Endothelial cell (in vitro differentiated cells): ENCODE data around the gene ANG. TPM values are rescaled to one million over a fixed set of nuclear protein-coding genes. Genes with fewer than 3 reads are reported as not detected.
"Not testable (repeated sequence)": the region's sequence is repeated elsewhere in the genome, so short reads cannot be mapped to it uniquely, and the experiment has no call there.

Experiments
- DNase-seq: peaks from one replicate; pipeline ENCODE4 v3.0.0; 2021; ENCODE audit warnings: low spot score
- H3K27ac Mint-ChIP-seq: one replicate; pipeline ENCODE4 v1.8.0; 2021; ENCODE audit warnings: mixed read lengths, inconsistent platforms; ENCODE audit not compliant: unreplicated experiment
- H3K27me3 Mint-ChIP-seq: one replicate; pipeline ENCODE4 v1.8.0; 2021; ENCODE audit warnings: mild to moderate bottlenecking, moderate library complexity, mixed read lengths, inconsistent platforms; ENCODE audit not compliant: unreplicated experiment
- H3K36me3 Mint-ChIP-seq: one replicate; pipeline ENCODE4 v1.8.0; 2021; ENCODE audit warnings: mild to moderate bottlenecking, low read depth, mixed read lengths, inconsistent platforms; ENCODE audit not compliant: unreplicated experiment
- H3K4me1 Mint-ChIP-seq: one replicate; pipeline ENCODE4 v1.8.0; 2021; ENCODE audit warnings: mild to moderate bottlenecking, mixed read lengths, inconsistent platforms; ENCODE audit not compliant: unreplicated experiment
- H3K4me3 Mint-ChIP-seq: one replicate; pipeline ENCODE4 v1.8.0; 2021; ENCODE audit warnings: mild to moderate bottlenecking, mixed read lengths, inconsistent platforms; ENCODE audit not compliant: unreplicated experiment
- H3K9me3 Mint-ChIP-seq: one replicate; pipeline ENCODE4 v1.8.0; 2021; ENCODE audit warnings: mixed read lengths, inconsistent platforms; ENCODE audit not compliant: unreplicated experiment
- total RNA-seq: library from RNA; stranded (reverse); fragmentation: NEBNext Ultra II Directional; extraction: Animal tissue kit (Norgen Biotek cat#: 25700); gene quantifications from one replicate; pipeline ENCODE4 v1.2.1, GENCODE V29; 2021; ENCODE audit not compliant: unreplicated experiment
- TF ChIP-seq, protein P1 (sequence below): fragments of 200-600 bp; sonication (generic); IDR thresholded peaks from one replicate; pipeline ENCODE4 v1.5.0; 2021; ENCODE audit warnings: antibody characterized with exemption; ENCODE audit not compliant: unreplicated experiment

The ANG gene
- total RNA-seq, 1 donor from 2014 or later: 6.5 TPM

- H3K36me3 Mint-ChIP-seq: no peaks in the 10 kb centered on the region
- DNase-seq: no peak
- no peaks in the 10 kb centered on the region for H3K9me3 Mint-ChIP-seq
- TF ChIP-seq, protein P1, sequence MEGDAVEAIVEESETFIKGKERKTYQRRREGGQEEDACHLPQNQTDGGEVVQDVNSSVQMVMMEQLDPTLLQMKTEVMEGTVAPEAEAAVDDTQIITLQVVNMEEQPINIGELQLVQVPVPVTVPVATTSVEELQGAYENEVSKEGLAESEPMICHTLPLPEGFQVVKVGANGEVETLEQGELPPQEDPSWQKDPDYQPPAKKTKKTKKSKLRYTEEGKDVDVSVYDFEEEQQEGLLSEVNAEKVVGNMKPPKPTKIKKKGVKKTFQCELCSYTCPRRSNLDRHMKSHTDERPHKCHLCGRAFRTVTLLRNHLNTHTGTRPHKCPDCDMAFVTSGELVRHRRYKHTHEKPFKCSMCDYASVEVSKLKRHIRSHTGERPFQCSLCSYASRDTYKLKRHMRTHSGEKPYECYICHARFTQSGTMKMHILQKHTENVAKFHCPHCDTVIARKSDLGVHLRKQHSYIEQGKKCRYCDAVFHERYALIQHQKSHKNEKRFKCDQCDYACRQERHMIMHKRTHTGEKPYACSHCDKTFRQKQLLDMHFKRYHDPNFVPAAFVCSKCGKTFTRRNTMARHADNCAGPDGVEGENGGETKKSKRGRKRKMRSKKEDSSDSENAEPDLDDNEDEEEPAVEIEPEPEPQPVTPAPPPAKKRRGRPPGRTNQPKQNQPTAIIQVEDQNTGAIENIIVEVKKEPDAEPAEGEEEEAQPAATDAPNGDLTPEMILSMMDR: no peak
- peaks cover 8% of the 10 kb centered on the region for H3K27me3 Mint-ChIP-seq
- no peak overlapping the region for H3K27ac Mint-ChIP-seq
- H3K4me1 Mint-ChIP-seq: no peaks in the 10 kb centered on the region
- no peak overlapping the region for H3K4me3 Mint-ChIP-seq
These were observed 31.2 kb downstream of the ANG start for GRCh38 chr14:20719777-20720176.

DNA sequence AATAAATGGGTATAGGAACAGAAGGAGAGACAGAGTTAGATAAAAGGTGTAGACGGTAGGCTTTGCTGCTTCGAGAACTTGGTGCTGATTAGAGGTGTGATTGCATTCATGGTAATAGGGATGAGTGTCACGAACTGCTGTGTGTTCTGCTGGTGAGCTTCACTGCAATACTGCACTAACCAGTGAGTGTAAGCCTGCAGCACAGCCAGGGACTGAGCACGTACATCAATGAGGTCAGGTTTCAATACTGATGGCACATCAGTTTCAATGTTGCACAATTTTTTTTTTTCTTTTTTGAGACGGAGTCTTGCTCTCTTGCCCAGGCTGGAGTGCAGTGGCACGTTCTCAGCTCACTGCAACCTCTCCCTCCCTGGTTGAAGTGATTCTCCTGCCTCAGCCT is 32.2 kb downstream of the ANG start:
- H3K36me3 Mint-ChIP-seq: no peaks in the 10 kb centered on the region
- H3K9me3 Mint-ChIP-seq: no peaks in the 10 kb centered on the region
- H3K4me3 Mint-ChIP-seq: no peak overlapping the region
- no peak overlapping the region for H3K27ac Mint-ChIP-seq
- DNase-seq: no peak
- H3K4me1 Mint-ChIP-seq: no peaks in the 10 kb centered on the region
- peaks cover 8% of the 10 kb centered on the region for H3K27me3 Mint-ChIP-seq
- TF ChIP-seq, protein P1: no peak

- no peaks in the 10 kb centered on the region for H3K9me3 Mint-ChIP-seq
- no peak for DNase-seq
- peaks cover 8% of the 10 kb centered on the region for H3K27me3 Mint-ChIP-seq
- no peaks in the 10 kb centered on the region for H3K4me1 Mint-ChIP-seq
- no peaks in the 10 kb centered on the region for H3K36me3 Mint-ChIP-seq
- H3K27ac Mint-ChIP-seq: no peak overlapping the region
- no peak overlapping the region for H3K4me3 Mint-ChIP-seq
- TF ChIP-seq, protein P1: no peak
These were observed 33.5 kb downstream of the ANG start for GRCh38 chr14:20722016-20722415.

DNA sequence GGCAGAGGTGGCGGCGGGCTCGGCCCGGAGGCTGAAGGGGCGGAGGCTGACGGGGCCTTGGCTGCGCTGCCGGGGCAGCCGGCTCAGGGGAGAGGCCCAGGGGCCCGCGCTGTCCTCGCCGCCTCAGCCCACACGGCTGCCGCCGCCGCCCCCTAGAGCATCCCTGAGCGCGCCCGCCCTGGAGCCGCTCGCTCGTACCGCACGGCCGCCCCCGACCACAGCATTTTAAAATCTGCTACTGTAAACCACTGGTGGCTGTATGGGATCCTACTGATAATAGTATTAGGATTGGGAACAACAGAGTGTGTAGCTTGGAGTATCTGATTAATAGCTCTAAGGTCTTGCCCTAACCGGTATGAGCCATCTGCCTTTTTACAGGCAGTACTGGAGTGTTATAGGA is 34.9 kb downstream of the ANG start:
- H3K9me3 Mint-ChIP-seq: no peaks in the 10 kb centered on the region
- no peak for DNase-seq
- peaks cover 7% of the 10 kb centered on the region for H3K27me3 Mint-ChIP-seq
- no peak overlapping the region for H3K4me3 Mint-ChIP-seq
- TF ChIP-seq, protein P1: no peak
- H3K36me3 Mint-ChIP-seq: no peaks in the 10 kb centered on the region
- no peak overlapping the region for H3K27ac Mint-ChIP-seq
- H3K4me1 Mint-ChIP-seq: no peaks in the 10 kb centered on the region

DNA sequence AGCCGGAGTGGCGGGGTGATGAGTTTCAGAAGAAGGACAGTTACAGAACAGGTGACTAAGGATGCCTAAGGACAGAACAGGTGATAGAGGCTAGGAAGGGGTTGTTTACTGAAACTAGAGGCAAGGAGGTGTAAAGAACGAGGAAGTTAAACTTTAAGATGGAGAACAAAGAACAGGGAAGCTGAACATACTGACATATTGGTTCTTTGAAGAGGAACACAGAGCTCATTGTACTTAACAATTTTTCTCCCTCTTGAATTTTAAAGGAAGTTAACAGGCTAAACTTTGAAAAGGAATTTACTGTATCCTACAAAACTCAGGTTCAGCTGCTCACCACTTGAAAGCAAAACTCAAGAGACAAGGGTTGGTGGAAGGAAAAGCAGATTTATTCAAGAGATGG is 37.6 kb downstream of the ANG start:
- not testable (repeated sequence) for H3K4me3 Mint-ChIP-seq, H3K9me3 Mint-ChIP-seq, H3K4me1 Mint-ChIP-seq, H3K27ac Mint-ChIP-seq, H3K36me3 Mint-ChIP-seq, DNase-seq, H3K27me3 Mint-ChIP-seq

DNA sequence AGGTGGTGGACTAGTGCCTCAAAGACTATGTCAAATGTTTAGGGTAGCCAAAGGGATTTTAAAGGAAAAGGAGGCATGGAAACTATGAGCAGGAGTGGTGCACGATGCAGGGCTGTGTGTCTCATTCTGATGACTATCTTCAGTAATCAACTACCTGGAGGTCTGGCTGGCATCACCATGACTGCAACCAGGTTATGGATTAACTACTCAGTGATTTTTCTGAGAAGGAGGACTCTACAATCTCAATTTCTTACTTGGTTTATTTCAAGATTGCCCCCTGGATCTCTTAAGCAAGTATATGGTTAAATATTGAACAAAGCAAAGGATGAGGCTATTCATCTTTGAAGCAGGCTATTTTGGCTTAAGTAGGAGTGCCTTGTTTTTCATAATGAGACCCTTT is 38.0 kb downstream of the ANG start:
- no peak overlapping the region for H3K27ac Mint-ChIP-seq
- no peak overlapping the region for H3K4me3 Mint-ChIP-seq
- H3K4me1 Mint-ChIP-seq: no peaks in the 10 kb centered on the region
- DNase-seq: no peak
- H3K27me3 Mint-ChIP-seq: peaks cover 5% of the 10 kb centered on the region
- TF ChIP-seq, protein P1: no peak
- H3K36me3 Mint-ChIP-seq: no peaks in the 10 kb centered on the region
- no peaks in the 10 kb centered on the region for H3K9me3 Mint-ChIP-seq
